HCT116 (cell line): ENCODE results near the gene STK24. TPM values are rescaled to one million over a fixed set of nuclear protein-coding genes. Genes with fewer than 3 reads are reported as not detected.

Experiments used
- EGR1 ChIP-seq: IDR thresholded peaks from 2 replicates; pipeline ENCODE4 v1.6.1; 2012; ENCODE audit warnings: low read depth
- FOSL1 ChIP-seq: IDR thresholded peaks from 2 replicates; pipeline ENCODE4 v1.6.1; 2012; ENCODE audit warnings: low read depth
- JUND ChIP-seq: IDR thresholded peaks from 2 replicates; pipeline ENCODE4 v1.6.1; 2012
- POLR2A ChIP-seq: IDR thresholded peaks from 2 replicates; pipeline ENCODE4 v1.7.0; 2011; ENCODE audit warnings: borderline replicate concordance; ENCODE audit not compliant: insufficient read depth, insufficient read length; ENCODE audit errors: extremely low read depth
- SP1 ChIP-seq: IDR thresholded peaks from 2 replicates; pipeline ENCODE4 v1.6.1; 2012; ENCODE audit warnings: low read depth
- SRF ChIP-seq: IDR thresholded peaks from 2 replicates; pipeline ENCODE4 v1.6.1; 2012; ENCODE audit warnings: low read depth
- TCF7L2 ChIP-seq: IDR thresholded peaks from 2 replicates; pipeline ENCODE4 v1.7.0; 2011; ENCODE audit warnings: borderline replicate concordance, inconsistent platforms; ENCODE audit not compliant: insufficient read depth, insufficient read length; ENCODE audit errors: extremely low read depth
- total RNA-seq: library from RNA; stranded (reverse); gene quantifications from one replicate; pipeline ENCODE4 v1.2.1, GENCODE V29; 2021; ENCODE audit not compliant: unreplicated experiment
- TF ChIP-seq, protein P1 (sequence below): IDR thresholded peaks from 2 replicates; pipeline ENCODE4 v1.6.1; 2011; ENCODE audit warnings: mild to moderate bottlenecking, low read length, moderate library complexity; ENCODE audit not compliant: insufficient replicate concordance; ENCODE audit errors: extremely low read depth
- TF ChIP-seq, protein P2 (sequence below), 3 experiments: fragments of 200-600 bp in 1 of 3; sonication (generic) in 1 of 3; IDR thresholded peaks in 2 of 3; conservative IDR thresholded peaks in 1 of 3; 2 replicates each; pipeline ENCODE4 v1.5.1; 2012 to 2017; ENCODE audit warnings: low read depth in 2 of 3, low read length in 2 of 3, antibody characterized with exemption in 1 of 3, borderline replicate concordance in 1 of 3, control low read depth in 1 of 3, mild to moderate bottlenecking in 1 of 3, mixed read lengths in 1 of 3, mixed run types in 1 of 3, moderate library complexity in 1 of 3; ENCODE audit not compliant: insufficient read depth in 1 of 3

Gene STK24
- total RNA-seq, 1 experiment from 2014 or later: 137 TPM

DNA sequence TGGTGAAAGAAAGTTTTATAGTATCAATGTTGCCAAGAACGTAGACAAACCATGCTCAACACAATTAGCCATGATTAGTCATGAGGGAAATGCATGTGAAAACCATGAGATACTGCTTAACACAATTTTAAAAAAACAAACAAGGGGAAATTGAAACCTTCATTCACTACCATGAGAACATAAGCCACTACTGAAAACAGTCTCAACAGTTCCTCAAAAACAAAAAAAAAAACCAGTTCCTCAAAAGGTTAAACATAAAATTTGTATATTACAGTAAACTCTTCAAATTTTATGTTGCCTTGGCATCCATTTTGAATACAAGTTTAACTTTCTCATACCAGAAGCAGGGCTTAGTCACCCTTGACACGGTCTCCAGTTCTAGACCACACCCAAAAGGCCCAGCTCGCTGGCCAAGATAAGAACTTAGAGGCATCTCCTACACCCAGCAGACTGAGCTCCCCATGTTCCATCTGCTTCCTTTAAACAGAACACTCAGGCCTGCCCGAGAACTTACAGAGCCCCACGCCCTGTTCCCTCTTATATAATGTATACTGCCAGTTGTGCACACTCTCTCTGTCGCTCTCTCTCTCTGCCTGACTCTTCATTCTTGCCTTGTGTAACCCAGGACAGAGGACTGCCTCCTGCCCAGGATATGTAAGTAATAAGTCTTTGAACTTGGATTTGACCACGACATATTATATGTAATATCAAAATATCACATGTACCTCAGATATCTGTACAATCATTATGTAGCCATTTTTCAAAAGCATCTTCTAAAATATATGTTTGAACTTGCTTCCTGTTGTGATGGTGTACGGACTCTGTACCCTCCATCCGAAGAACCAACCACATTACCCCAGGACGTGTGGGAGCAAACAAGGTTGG, 67.4 kb downstream of the STK24 start (continued):
- TF ChIP-seq, protein P1, sequence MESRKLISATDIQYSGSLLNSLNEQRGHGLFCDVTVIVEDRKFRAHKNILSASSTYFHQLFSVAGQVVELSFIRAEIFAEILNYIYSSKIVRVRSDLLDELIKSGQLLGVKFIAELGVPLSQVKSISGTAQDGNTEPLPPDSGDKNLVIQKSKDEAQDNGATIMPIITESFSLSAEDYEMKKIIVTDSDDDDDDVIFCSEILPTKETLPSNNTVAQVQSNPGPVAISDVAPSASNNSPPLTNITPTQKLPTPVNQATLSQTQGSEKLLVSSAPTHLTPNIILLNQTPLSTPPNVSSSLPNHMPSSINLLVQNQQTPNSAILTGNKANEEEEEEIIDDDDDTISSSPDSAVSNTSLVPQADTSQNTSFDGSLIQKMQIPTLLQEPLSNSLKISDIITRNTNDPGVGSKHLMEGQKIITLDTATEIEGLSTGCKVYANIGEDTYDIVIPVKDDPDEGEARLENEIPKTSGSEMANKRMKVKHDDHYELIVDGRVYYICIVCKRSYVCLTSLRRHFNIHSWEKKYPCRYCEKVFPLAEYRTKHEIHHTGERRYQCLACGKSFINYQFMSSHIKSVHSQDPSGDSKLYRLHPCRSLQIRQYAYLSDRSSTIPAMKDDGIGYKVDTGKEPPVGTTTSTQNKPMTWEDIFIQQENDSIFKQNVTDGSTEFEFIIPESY: no peak
- TF ChIP-seq, protein P2, sequence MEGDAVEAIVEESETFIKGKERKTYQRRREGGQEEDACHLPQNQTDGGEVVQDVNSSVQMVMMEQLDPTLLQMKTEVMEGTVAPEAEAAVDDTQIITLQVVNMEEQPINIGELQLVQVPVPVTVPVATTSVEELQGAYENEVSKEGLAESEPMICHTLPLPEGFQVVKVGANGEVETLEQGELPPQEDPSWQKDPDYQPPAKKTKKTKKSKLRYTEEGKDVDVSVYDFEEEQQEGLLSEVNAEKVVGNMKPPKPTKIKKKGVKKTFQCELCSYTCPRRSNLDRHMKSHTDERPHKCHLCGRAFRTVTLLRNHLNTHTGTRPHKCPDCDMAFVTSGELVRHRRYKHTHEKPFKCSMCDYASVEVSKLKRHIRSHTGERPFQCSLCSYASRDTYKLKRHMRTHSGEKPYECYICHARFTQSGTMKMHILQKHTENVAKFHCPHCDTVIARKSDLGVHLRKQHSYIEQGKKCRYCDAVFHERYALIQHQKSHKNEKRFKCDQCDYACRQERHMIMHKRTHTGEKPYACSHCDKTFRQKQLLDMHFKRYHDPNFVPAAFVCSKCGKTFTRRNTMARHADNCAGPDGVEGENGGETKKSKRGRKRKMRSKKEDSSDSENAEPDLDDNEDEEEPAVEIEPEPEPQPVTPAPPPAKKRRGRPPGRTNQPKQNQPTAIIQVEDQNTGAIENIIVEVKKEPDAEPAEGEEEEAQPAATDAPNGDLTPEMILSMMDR (IDR thresholded peaks at IDR 0.05 in 2 of 3, conservative IDR thresholded peaks at IDR 0.05 in 1 of 3; ENCODE audit: borderline replicate concordance in 1 of 3, insufficient read depth in 1 of 3, low read depth in 2 of 3, low read length in 2 of 3): no peak
- TF ChIP-seq SRF (no peak), FOSL1 (peak; percentile 38; the same call in 1 of the 2 replicates), SP1 (no peak), JUND (no peak; the same call in 1 of the 2 replicates), TCF7L2 (no peak), POLR2A (no peak), EGR1 (no peak)
